Skeletal muscle satellite cell (primary cell): ENCODE results near the gene RAB3GAP1.
"Not testable (repeated sequence)": the region's sequence is repeated elsewhere in the genome, so short reads cannot be mapped to it uniquely, and the experiment has no call there.

ENCODE experiments used
- H3K27me3 ChIP-seq: 2 replicates; pipeline ENCODE4 v1.7.0; 2013; ENCODE audit warnings: low read length; ENCODE audit not compliant: control insufficient read depth, insufficient read depth
- H3K36me3 ChIP-seq: 2 replicates; pipeline ENCODE4 v1.7.0; 2013; ENCODE audit warnings: mild to moderate bottlenecking, control low read depth, low read length; ENCODE audit not compliant: insufficient read depth
- H3K4me1 ChIP-seq: 2 replicates; pipeline ENCODE4 v1.7.0; 2013; ENCODE audit warnings: low read length; ENCODE audit not compliant: control insufficient read depth, insufficient read depth
- H3K4me2 ChIP-seq: 2 replicates; pipeline ENCODE4 v1.7.0; 2013; ENCODE audit warnings: mild to moderate bottlenecking, low read length
- H3K4me3 ChIP-seq: 2 replicates; pipeline ENCODE4 v1.7.0; 2013; ENCODE audit warnings: low read length
- H3K9ac ChIP-seq: 2 replicates; pipeline ENCODE4 v1.7.0; 2013; ENCODE audit warnings: mild to moderate bottlenecking, low read depth, low read length, moderate library complexity
- H3K9me3 ChIP-seq: replicated peaks from 2 replicates; pipeline ENCODE4 v1.7.0; 2013; ENCODE audit warnings: mild to moderate bottlenecking, control low read depth, low read length

RAB3GAP1 gene

DNA sequence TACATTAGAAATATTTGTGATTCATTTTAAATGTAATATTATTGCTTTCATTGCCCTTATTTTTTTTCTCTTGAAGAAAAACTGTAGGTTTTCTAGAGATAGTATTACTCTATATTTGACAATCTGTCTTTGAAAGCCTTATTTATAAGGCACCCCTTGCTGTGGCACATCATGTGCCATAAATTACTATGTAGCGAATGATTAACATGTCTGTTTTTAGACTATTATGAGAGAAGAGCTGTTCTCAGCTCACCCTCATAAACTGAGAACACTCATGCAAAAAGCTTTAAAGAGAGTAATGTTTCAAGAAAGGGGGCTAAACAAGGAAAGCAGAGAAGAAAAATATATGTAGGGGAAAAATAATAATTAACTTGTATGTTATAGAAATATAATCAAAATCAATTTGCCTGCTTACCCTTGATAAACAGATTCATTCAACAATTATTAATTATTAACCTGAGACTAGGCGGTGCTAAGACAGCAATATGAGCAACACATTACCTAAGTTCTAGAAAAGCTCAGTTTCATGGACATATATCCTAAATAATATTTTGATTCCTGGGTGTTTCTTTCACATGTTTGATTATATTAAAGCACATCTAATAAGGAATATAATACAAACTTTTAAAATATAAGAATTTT is 69.0 kb downstream of the RAB3GAP1 start:
- Histone ChIP-seq H3K4me1 (peaks cover 3% of the 10 kb centered on the region), H3K9me3 (no peaks in the 10 kb centered on the region), H3K36me3 (peaks cover 43% of the 10 kb centered on the region), H3K27me3 (no peaks in the 10 kb centered on the region), H3K9ac (no peak overlapping the region), H3K4me2 (no peak overlapping the region), H3K4me3 (no peak overlapping the region)

DNA sequence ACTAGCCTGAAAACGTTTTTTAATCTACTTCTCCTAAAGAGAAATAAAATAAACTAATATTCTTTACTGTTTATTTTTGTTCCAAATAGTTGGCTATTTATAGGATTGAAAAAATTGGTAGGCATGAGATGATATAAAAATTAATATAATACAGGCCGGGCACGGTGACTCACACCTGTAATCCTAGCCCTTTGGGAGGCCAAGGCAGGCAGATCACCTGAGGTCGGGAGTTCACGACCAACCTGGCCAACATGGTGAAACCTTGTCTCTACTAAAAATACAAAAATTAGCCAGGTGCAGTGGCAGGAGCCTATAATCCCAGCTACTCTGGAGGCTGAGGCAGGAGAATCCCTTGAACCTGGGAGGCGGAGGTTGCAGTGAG is 69.6 kb downstream of the RAB3GAP1 start:
- peaks cover 48% of the 10 kb centered on the region for H3K36me3 ChIP-seq
- not testable (repeated sequence) for H3K9me3 ChIP-seq, H3K4me1 ChIP-seq, H3K27me3 ChIP-seq, H3K9ac ChIP-seq, H3K4me3 ChIP-seq, H3K4me2 ChIP-seq

DNA sequence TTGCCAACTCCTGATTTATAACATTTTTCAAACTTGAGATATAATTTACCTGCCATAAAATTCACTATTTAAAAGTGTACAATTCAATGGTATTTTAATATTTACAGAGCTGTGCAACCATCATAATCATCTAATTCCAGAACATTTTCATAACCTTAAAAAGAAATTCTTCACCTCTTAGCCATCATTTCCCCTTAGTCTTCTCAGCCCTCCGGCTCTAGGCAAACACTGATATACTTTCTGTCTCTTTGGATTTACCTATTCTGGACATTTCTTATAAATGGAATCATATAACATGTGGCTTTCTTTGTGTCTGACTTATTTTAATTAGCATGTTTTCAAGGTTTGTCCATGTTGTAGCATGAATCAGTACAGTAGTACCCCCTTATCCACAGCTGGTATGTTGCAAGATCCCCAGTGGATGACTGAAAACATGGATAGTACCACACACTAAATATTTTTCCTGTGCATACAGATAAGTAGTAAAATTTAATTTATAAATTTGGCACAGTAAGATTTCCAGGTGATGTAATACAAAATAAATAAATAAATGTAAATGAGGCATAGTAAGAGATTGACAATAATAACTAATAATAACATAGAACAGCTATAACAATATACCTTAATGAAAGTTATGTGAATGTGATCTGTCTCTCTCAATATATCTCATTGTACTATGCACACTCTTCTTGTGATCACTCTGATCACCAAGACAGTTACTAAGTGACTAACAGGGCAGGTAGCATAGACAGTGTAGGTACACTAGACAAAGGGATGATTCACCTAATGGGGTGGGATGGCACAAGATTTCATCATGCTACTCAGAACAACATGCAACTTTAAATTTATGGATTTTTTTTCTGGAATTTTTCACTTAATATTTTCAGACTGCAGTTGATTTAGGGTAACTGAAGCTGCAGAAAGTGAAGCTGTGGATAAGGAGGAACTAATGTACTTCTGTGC is 73.1 kb downstream of the RAB3GAP1 start:
- Histone ChIP-seq H3K9ac (no peak overlapping the region), H3K36me3 (peaks cover 59% of the 10 kb centered on the region)

DNA sequence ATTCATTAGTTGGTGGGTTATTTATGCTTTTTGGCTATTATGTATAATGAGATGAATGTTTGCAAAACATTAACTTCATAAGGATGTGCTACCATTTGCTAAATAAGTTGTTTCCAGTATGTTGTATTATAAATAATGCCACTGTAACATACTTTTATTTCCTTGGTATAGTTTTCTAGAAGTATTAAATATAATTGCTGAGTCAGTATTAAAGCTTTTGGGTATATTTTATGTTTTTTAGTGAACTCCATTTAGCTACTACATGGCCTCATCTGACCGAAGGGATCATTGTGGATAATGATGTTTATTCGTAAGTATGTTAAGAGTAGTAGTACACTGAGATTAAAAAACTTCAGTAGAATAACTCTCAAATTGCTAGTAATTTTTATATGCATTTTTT is 73.8 kb downstream of the RAB3GAP1 start:
- Histone ChIP-seq H3K4me2 (no peak overlapping the region), H3K36me3 (peaks cover 59% of the 10 kb centered on the region), H3K4me3 (no peak overlapping the region), H3K9me3 (no peaks in the 10 kb centered on the region), H3K4me1 (peaks cover 3% of the 10 kb centered on the region), H3K9ac (no peak overlapping the region), H3K27me3 (no peaks in the 10 kb centered on the region)

More for the DNA sequence above, 73.1 kb downstream of the RAB3GAP1 start:
- H3K4me1 ChIP-seq: peaks cover 3% of the 10 kb centered on the region
- no peak overlapping the region for H3K4me2 ChIP-seq
- H3K27me3 ChIP-seq: no peaks in the 10 kb centered on the region
- H3K4me3 ChIP-seq: no peak overlapping the region
- no peaks in the 10 kb centered on the region for H3K9me3 ChIP-seq

DNA sequence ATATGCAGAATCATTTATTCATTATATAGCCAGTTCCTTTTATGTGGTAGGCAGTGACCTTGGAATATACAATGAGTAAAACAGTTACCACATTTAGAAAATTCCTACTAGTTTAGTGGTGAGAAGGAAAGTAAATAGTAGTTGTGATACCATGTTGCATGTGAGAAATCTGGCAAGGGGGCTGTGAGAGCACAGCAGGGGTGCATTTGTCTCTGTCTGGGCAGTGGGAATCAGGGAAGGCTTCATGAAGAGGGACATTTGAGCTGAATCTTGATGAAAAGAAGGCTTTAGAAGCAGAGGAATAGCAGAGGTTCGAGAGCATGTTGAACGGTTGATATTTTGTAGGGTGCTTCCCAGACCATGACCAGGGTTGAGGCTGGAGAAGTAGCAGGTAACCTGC is 78.7 kb downstream of the RAB3GAP1 start:
- peaks cover 8% of the 10 kb centered on the region for H3K4me1 ChIP-seq
- H3K4me3 ChIP-seq: no peak overlapping the region
- H3K36me3 ChIP-seq: peaks cover 60% of the 10 kb centered on the region
- H3K4me2 ChIP-seq: no peak overlapping the region
- no peaks in the 10 kb centered on the region for H3K27me3 ChIP-seq
- no peak overlapping the region for H3K9ac ChIP-seq
- no peaks in the 10 kb centered on the region for H3K9me3 ChIP-seq

DNA sequence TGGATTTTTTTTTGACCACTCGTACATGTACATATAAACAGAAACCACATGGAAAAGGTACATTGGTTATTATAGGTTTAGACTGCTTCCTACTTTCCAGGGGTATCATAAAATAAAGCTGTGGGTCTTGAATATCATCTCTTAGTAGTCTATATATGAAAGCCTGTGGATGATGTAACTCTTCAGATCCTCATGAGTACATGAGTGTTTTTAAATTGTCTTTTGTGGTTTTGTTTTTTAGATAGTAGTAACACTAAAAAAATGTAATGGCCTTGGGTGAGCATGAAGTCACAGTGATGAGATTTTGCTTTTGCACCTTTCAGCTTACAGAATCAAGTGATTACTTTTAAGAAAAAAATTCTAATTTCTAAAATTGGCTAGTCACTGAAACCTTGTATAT is 80.2 kb downstream of the RAB3GAP1 start:
- H3K9me3 ChIP-seq: no peaks in the 10 kb centered on the region
- no peak overlapping the region for H3K9ac ChIP-seq
- H3K36me3 ChIP-seq: peaks cover 65% of the 10 kb centered on the region
- H3K27me3 ChIP-seq: no peaks in the 10 kb centered on the region
- H3K4me3 ChIP-seq: no peak overlapping the region
- H3K4me1 ChIP-seq: peaks cover 8% of the 10 kb centered on the region
- no peak overlapping the region for H3K4me2 ChIP-seq

DNA sequence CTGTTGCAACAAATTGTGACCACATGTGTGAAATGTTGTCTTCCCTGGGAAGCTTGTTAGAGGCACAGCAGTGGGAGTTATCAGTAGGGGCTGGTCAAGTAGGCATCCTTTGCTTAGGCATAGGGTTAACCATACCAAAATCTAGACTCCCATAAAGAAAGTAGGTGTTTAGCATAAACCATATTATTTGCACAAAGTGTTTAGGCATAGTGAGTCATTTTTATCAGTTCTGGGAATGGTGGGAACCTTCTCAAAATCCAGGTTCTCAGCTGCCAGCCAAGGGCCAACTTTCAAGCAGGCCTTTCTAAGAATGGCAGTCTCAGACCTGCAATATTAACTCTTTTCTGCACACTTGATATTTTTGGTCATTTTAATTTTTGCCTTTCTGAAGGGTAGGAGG is 88.5 kb downstream of the RAB3GAP1 start:
- H3K9me3 ChIP-seq: no peaks in the 10 kb centered on the region
- no peak overlapping the region for H3K4me3 ChIP-seq
- no peak overlapping the region for H3K4me2 ChIP-seq
- H3K9ac ChIP-seq: no peak overlapping the region
- peaks cover 55% of the 10 kb centered on the region for H3K36me3 ChIP-seq
- no peaks in the 10 kb centered on the region for H3K27me3 ChIP-seq
- no peaks in the 10 kb centered on the region for H3K4me1 ChIP-seq

DNA sequence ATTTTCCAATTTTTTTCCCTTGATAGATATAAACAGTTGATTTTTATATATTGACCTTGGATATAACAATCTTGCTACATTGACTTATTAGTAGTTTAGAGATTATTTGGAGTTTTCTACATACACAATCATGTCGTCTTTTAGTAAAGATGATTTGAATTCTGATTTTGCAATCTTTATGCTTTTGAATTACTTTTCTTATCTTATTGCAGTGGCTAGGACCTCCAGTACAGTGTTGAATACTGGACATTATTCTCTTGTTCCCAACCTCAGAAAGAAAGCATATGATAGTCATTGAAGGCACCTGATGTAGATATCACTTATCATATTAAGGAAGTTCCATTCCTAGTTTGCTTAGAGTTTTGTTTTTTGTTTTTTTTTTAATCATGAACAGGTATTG is 90.2 kb downstream of the RAB3GAP1 start:
- no peak overlapping the region for H3K4me3 ChIP-seq
- H3K36me3 ChIP-seq: peaks cover 44% of the 10 kb centered on the region
- no peak overlapping the region for H3K9ac ChIP-seq
- H3K4me1 ChIP-seq: no peaks in the 10 kb centered on the region
- H3K4me2 ChIP-seq: no peak overlapping the region
- H3K9me3 ChIP-seq: no peaks in the 10 kb centered on the region
- H3K27me3 ChIP-seq: no peaks in the 10 kb centered on the region

DNA sequence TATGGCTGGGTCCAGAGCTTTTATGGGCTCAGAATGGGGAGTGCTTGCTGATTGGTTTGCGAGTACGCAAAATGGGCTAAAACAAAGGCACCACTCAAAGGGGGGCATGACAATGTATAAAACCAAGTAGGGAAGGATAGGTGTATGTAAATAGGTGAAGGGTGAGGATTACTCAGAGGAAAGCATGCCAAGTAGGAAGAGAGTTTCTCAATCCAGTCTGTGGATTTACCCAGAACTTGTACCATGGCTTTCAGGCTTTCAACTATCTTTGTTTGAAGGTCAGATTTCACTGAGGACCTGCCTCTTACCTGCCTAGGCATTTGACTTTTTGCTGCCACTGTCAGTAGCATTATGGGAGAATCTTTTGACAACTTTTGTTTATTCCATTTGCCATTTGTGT is 92.3 kb downstream of the RAB3GAP1 start:
- Histone ChIP-seq H3K4me1 (peaks cover 6% of the 10 kb centered on the region), H3K4me3 (no peak overlapping the region), H3K4me2 (no peak overlapping the region), H3K27me3 (no peaks in the 10 kb centered on the region), H3K36me3 (peaks cover 32% of the 10 kb centered on the region), H3K9me3 (no peaks in the 10 kb centered on the region), H3K9ac (no peak overlapping the region)

DNA sequence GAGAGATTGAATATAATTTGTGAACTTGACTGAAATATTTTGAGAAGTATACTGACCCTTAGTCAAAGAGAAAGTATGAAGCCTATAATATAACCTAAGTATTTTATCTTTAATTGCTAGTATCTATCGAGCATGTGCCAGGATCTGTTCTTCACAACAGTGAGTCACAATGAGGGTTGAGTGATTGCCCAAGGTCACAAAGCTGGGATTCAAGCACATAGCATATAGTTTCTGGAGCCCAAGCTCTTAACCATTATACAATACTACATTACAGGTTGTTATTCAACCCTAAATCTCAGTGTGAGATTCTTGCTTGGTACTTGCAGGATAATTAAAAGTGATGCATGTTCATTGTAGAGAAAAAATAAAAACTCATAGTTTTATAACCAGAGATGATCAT is 97.2 kb downstream of the RAB3GAP1 start:
- Histone ChIP-seq H3K4me1 (peaks cover 6% of the 10 kb centered on the region), H3K4me3 (no peak overlapping the region), H3K4me2 (no peak overlapping the region), H3K36me3 (peaks cover 43% of the 10 kb centered on the region), H3K9ac (no peak overlapping the region), H3K9me3 (no peaks in the 10 kb centered on the region), H3K27me3 (no peaks in the 10 kb centered on the region)

DNA sequence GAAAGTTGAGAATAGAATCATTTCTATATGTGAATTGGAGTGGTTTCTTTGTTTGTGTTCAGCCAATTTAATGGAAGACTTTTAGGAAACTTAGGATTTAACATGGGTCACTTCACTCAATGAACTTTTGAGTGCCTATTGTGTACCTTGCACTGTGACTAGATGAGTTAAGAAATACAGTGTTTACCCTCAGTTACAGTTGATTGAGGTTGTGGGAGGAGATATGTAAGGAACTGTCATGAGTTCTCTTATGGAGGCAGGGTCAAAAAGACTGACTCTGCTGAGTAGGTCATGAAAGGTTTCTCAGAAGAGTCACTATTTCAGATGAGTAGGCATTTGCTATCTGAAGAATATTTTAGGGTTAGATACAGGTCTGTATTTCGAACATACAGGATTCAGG is 98.6 kb downstream of the RAB3GAP1 start:
- no peaks in the 10 kb centered on the region for H3K27me3 ChIP-seq
- peaks cover 51% of the 10 kb centered on the region for H3K36me3 ChIP-seq
- H3K4me3 ChIP-seq: no peak overlapping the region
- no peak overlapping the region for H3K4me2 ChIP-seq
- no peak overlapping the region for H3K9ac ChIP-seq
- H3K4me1 ChIP-seq: peaks cover 6% of the 10 kb centered on the region
- H3K9me3 ChIP-seq: no peaks in the 10 kb centered on the region

DNA sequence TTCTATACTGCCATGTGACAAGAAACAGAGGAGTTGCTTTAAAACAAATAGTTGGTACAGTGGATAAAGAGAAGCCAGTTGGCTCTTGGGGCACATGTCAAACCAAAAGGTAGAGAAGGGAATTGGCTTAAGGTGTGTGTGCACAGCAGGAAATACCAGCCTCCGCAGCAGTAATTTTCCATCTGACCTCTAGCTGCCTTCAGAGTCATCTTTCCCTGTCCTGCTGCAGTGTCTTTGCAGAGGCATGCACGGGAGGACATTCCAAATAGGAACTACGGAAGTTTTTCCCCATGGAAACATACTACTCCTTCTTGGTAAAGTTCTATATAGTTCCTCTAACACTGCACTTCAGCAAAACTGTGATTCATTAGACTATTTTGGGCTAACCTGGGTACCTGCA is 99.5 kb downstream of the RAB3GAP1 start:
- Histone ChIP-seq H3K4me3 (no peak overlapping the region), H3K4me1 (peaks cover 6% of the 10 kb centered on the region), H3K9ac (no peak overlapping the region), H3K36me3 (peaks cover 52% of the 10 kb centered on the region), H3K27me3 (no peaks in the 10 kb centered on the region), H3K4me2 (no peak overlapping the region), H3K9me3 (no peaks in the 10 kb centered on the region)
